ES-I3 (cell line): Measurements from ENCODE around the gene CAMTA1.
"Not testable (repeated sequence)": the region's sequence is repeated elsewhere in the genome, so short reads cannot be mapped to it uniquely, and the experiment has no call there.

ENCODE experiments used
- H3K36me3 ChIP-seq: 2 replicates; pipeline ENCODE4 v1.6.1; 2013; ENCODE audit warnings: mild to moderate bottlenecking, low read length, control low read depth, moderate library complexity; ENCODE audit not compliant: insufficient read depth
- H3K4me1 ChIP-seq: 2 replicates; pipeline ENCODE4 v1.6.1; 2013; ENCODE audit warnings: mild to moderate bottlenecking, control low read depth, low read length; ENCODE audit not compliant: insufficient read depth
- H3K9ac ChIP-seq: 2 replicates; pipeline ENCODE4 v1.6.1; 2013; ENCODE audit warnings: low read depth, mild to moderate bottlenecking, low read length, moderate library complexity
- H3K9me3 ChIP-seq: 2 replicates; pipeline ENCODE4 v1.6.1; 2013; ENCODE audit warnings: mild to moderate bottlenecking, low read length, moderate library complexity; ENCODE audit not compliant: control insufficient read depth, insufficient read depth

The CAMTA1 gene

DNA sequence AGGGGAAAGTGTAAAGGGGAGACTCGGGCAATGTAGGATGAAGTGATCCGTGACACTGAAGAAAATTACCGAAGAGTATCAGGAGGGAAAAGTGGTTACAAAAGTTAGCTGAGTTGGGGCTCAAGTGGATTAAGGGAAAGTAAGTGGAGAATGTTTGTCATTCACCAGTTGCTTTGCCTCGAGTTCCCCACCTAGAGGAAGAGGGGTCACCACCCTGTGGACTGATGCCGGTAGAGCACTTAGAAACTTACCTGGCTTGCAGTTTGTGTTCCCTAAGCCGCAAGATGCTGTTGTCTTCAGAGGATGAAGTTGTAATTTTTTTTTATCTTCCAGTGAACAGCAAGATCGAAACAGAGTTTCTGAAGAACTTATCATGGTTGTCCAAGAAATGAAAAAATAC lies 999.9 kb downstream of the CAMTA1 start:
- Histone ChIP-seq H3K36me3 (peaks cover 25% of the 10 kb centered on the region), H3K9ac (peak overlapping the region; percentile 51; the same call in 1 of the 2 replicates), H3K4me1 (peaks cover 6% of the 10 kb centered on the region; the same call in 1 of the 2 replicates), H3K9me3 (0 out of 2 replicates have a peak, but pooled peaks cover 4% of the 10 kb centered on the region)

DNA sequence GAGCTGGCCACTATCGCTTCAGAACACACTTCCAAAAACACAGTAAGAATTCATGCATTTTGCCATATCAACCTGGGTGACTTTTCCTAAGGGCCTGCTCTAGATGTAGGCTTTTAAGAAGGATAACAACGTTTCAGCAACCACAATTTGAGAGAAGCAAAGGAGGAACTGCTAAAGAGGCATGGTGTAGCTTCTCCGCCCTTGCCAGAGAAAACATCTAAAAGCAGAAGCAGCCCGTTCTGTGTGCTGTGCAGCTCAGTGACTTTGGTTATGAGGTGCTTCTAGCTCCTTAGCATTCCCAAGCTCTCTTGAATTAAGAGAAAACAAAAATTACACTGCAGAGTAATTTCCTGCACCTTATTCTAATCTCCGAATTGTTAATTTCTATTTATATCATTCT lies 1001.5 kb downstream of the CAMTA1 start:
- Histone ChIP-seq H3K9me3 (peaks cover 6% of the 10 kb centered on the region; the same call in 1 of the 2 replicates), H3K36me3 (peaks cover 33% of the 10 kb centered on the region), H3K4me1 (peaks cover 6% of the 10 kb centered on the region; the same call in 1 of the 2 replicates), H3K9ac (no peak overlapping the region)

DNA sequence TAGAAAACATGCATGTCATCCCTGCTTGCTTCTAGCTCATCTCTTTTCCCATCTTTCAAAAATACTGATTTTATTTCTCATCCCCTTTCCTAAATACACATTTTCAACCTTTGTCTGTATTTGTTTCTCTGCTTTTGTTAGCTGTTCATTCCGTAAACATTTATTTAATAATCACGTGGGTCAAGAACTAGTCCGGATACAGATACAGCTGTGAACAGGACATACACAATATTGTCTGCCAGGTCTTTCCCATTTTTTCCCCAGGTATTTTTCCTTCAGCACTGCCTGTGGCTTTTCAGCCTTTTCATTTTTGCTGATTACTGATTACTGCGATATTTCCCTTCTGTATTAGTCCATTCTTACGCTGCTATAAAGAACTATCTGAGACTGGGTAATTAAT lies 1004.6 kb downstream of the CAMTA1 start:
- Histone ChIP-seq H3K9ac (no peak overlapping the region), H3K36me3 (peaks cover 33% of the 10 kb centered on the region), H3K4me1 (no peaks in the 10 kb centered on the region), H3K9me3 (peaks cover 6% of the 10 kb centered on the region; the same call in 1 of the 2 replicates)

DNA sequence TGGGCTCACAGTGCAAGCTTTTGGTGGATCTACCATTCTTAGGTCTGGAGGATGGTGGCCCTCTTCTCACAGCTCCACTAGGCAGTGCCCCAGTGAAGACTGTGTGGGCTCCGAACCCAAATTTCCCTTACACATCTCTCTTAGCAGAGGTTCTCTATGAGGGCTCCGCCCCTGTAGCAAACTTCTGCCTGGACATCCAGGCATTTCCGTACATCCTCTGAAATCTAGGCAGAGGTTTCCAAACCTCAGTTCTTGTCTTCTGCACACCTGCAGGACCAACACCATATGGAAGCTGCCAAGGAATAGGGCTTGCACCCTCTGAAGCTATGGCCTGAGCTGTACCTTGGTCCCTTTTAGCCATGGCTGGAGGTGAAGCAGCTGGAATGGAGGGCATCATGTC lies 1005.8 kb downstream of the CAMTA1 start:
- not testable (repeated sequence) for H3K9me3 ChIP-seq, H3K9ac ChIP-seq, H3K4me1 ChIP-seq
- H3K36me3 ChIP-seq: peaks cover 33% of the 10 kb centered on the region

DNA sequence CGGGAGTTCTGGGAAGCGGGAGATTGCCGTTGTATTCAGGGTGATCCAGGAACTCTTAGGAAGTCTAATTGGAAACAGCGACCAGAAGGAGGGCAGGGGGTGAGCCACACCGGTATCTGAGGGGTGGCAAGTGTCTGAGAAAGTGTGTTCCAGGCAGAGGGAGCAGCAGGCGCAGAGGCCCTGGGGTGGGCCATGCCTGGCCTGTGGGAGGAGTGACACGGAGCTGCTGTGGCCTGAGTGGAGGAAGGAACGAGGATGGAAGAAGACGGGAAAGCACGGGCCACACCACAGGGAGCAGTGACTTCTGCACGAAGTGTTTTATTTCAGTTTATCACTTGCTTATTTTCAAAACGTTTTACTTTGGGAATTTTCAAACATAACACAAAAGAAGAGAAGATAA lies 1010.2 kb downstream of the CAMTA1 start:
- Histone ChIP-seq H3K9ac (no peak overlapping the region), H3K9me3 (peaks cover 2% of the 10 kb centered on the region; the same call in 1 of the 2 replicates), H3K4me1 (no peaks in the 10 kb centered on the region), H3K36me3 (peaks cover 9% of the 10 kb centered on the region; the same call in 1 of the 2 replicates)

DNA sequence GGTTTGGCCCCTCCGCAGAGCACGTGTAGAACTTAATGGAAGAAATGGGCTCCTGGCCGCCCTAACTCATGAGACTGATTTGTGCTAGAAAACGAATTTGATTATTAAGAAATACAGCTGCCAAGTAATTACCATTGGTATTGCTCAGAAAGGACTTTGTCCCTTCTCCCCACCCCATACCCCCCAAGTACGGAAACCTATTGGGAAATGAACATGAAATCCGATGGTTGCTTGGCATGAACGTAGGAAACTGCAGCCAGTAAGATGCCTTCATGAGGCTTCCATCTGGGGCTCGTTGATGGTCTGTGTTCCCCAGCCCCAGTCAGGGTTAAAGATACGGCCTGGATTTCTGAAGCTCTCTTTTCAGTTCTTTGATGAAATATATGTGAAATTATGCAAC lies 1020.2 kb downstream of the CAMTA1 start:
- Histone ChIP-seq H3K36me3 (peaks cover 2% of the 10 kb centered on the region; the same call in 1 of the 2 replicates), H3K4me1 (no peaks in the 10 kb centered on the region), H3K9ac (no peak overlapping the region), H3K9me3 (no peaks in the 10 kb centered on the region)

DNA sequence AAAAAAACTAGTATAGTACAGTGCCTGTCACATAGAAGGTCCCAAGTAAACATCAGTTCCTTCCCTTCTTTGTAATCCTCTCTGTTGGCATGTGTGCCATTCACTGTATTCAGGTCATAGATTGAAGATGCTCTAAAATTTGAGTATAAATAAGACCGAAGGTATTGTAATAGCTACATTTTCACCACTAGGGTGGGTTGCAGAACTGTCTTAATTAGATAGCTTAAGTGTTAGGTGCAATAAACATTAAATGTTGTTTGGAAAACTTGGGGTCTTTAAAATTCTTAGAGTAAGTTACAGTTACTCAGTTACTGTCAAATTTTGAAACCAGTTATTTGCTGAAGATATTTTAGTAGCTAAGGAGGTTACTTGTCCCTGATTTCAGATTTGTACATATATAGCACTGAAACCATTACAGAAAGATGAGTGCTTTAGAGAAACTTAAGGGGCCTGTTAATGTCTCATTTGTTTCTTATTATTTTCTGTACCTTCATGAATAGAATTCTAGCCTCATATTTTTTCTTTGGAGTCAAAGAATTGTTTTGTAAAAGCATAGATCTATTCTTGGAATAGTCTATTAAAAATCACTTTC lies 1023.1 kb downstream of the CAMTA1 start:
- H3K9ac ChIP-seq: no peak overlapping the region
- no peaks in the 10 kb centered on the region for H3K4me1 ChIP-seq
- peaks cover 2% of the 10 kb centered on the region; the same call in 1 of the 2 replicates for H3K36me3 ChIP-seq

DNA sequence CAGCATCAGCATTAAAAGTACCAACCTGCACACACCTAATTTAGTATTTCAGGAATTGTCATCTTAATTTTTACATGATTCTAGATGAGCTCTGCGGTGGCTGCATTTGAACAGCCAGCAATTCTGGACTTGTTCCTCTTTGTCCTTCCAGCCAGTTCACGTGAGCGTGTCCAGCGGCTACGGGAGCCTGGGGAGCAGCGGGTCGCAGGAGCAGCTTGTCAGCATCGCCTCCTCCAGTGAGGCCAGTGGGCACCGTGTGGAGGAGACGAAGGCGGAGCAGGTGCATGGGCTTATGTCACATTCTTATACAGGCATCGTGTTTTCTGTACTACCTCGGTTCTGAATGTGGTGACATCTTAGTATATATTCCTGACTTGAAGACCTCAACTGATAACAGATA lies 1024.5 kb downstream of the CAMTA1 start:
- Histone ChIP-seq H3K9ac (no peak overlapping the region), H3K36me3 (no peaks in the 10 kb centered on the region), H3K4me1 (no peaks in the 10 kb centered on the region), H3K9me3 (peaks cover 15% of the 10 kb centered on the region; the same call in 1 of the 2 replicates)

More for the DNA sequence above, 1023.1 kb downstream of the CAMTA1 start:
- H3K9me3 ChIP-seq: peaks cover 9% of the 10 kb centered on the region; the same call in 1 of the 2 replicates

DNA sequence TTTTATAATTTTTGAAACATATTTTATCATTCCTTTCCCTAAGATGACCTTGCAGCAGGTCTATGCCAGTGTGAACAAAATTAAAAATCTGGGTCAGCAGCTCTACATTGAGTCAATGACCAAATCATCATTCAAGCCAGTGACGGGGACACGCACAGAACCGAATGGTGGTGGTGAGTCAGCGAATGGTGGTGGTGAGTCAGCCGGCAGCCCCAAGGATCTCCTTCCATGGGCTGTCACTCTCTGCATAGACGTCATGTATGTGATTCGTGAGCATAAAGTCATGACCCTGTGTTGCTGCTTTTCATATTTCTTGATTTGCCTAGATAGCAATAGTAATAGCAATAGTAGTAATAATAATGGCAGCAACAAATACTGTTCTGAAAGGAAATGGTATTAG lies 1025.1 kb downstream of the CAMTA1 start:
- Histone ChIP-seq H3K4me1 (no peaks in the 10 kb centered on the region), H3K36me3 (no peaks in the 10 kb centered on the region), H3K9me3 (peaks cover 15% of the 10 kb centered on the region; the same call in 1 of the 2 replicates), H3K9ac (no peak overlapping the region)

DNA sequence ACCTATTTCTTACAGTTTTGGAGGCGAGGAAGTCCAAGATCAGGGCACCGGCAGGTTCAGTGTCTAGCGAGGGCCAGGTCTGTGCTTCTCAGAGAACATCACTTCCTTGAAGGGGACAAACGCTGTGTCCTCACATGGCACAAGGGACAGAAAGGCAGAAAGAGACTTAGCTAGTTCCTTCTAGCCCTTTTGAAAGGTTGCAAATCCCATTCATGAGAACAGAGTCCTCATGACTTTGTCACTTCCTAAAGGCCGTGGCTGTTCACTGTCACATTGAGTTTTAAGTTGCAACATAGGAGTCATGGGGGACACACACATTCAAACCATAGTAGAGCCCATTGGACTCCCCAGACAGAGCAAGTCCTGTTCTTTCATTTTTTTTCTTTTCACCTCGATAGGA lies 1026.2 kb downstream of the CAMTA1 start:
- Histone ChIP-seq H3K4me1 (no peaks in the 10 kb centered on the region), H3K9ac (no peak overlapping the region), H3K9me3 (peaks cover 15% of the 10 kb centered on the region; the same call in 1 of the 2 replicates), H3K36me3 (no peaks in the 10 kb centered on the region)

DNA sequence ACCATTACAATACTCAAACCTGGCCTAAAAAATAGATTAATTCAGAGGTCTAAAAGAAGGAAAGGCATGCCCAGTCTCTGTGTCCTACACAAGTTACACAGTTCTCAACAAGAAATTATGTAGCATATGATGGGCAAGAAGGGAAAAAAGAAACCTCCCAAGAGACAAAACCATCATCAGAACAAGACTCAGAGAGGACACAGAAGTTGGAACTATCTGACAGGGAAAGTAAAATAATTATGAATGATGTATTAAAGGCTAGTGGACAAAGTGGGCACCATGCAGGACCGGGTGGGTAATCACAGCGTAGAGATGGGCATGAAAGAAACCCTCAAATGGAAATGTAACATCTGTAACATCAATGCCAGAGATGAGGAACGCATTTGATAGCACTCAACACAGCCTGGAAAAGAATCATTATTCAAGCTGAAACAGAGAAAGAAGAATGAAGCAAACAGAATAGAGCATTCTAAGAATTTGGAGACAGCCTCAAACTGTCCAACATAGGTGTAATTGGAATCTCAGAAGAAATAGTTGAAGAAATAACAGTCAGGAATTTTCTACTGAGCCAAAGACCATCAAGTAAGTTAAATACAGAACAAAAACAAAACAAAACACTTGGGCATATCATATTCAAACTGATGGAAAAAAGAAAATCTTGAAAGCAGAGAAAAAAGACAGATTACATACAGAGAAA lies 1028.6 kb downstream of the CAMTA1 start:
- no peak overlapping the region for H3K9ac ChIP-seq
- H3K9me3 ChIP-seq: peaks cover 15% of the 10 kb centered on the region
- no peaks in the 10 kb centered on the region for H3K36me3 ChIP-seq
- H3K4me1 ChIP-seq: no peaks in the 10 kb centered on the region
